Measurements from ENCODE around the gene MYEOV.

The MYEOV gene

GRCh38 chr11:69319255-69320106, 25.5 kb downstream of the MYEOV start:
- no peak for DNase-seq (ENCODE audit: low spot score)

GRCh38 chr11:69320326-69320725, 26.4 kb downstream of the MYEOV start:
- DNase-seq (ENCODE audit: low spot score): no peak

- DNase-seq (ENCODE audit: low spot score): no peak
These were observed 27.1 kb downstream of the MYEOV start for GRCh38 chr11:69320756-69321741.

- DNase-seq (ENCODE audit: low spot score): no peak
These were observed 28.0 kb downstream of the MYEOV start for GRCh38 chr11:69321877-69322361.

GRCh38 chr11:69325446-69325845, 31.5 kb downstream of the MYEOV start:
- peak; percentile 36 for DNase-seq (ENCODE audit: low spot score)

- peak; percentile 17 for DNase-seq (ENCODE audit: low spot score)
These were observed 32.8 kb downstream of the MYEOV start for GRCh38 chr11:69326622-69327219.

GRCh38 chr11:69327741-69328191, 33.8 kb downstream of the MYEOV start:
- peak; percentile 56 for DNase-seq (ENCODE audit: low spot score)

GRCh38 chr11:69328231-69328630, 34.3 kb downstream of the MYEOV start:
- DNase-seq (ENCODE audit: low spot score): peak; percentile 38

GRCh38 chr11:69329581-69329980, 35.6 kb downstream of the MYEOV start:
- DNase-seq (ENCODE audit: low spot score): no peak

- DNase-seq (ENCODE audit: low spot score): no peak
These were observed 36.4 kb downstream of the MYEOV start for GRCh38 chr11:69330330-69330729.

GRCh38 chr11:69333149-69333710, 39.3 kb downstream of the MYEOV start:
- peak; percentile 17 for DNase-seq (ENCODE audit: low spot score)

- DNase-seq (ENCODE audit: low spot score): peak; percentile 38
These were observed 39.9 kb downstream of the MYEOV start for GRCh38 chr11:69333879-69334278.

- DNase-seq (ENCODE audit: low spot score): peak; percentile 59
These were observed 41.2 kb downstream of the MYEOV start for GRCh38 chr11:69335007-69335780.

GRCh38 chr11:69335781-69336405, 41.9 kb downstream of the MYEOV start:
- DNase-seq (ENCODE audit: low spot score): no peak

GRCh38 chr11:69337211-69337721, 43.3 kb downstream of the MYEOV start:
- peak; percentile 15 for DNase-seq (ENCODE audit: low spot score)

GRCh38 chr11:69339041-69339733, 45.2 kb downstream of the MYEOV start:
- DNase-seq (ENCODE audit: low spot score): peak; percentile 44

- peak; percentile 49 for DNase-seq (ENCODE audit: low spot score)
These were observed 46.1 kb downstream of the MYEOV start for GRCh38 chr11:69339983-69340565.

- DNase-seq (ENCODE audit: low spot score): peak; percentile 58
These were observed 48.8 kb downstream of the MYEOV start for GRCh38 chr11:69342588-69343330.

Data from left forelimb (tissue), 1 donor.